Measurements from ENCODE around the gene DNMT3L.
"Not testable (repeated sequence)": the region's sequence is repeated elsewhere in the genome, so short reads cannot be mapped to it uniquely, and the experiment has no call there.

DNA sequence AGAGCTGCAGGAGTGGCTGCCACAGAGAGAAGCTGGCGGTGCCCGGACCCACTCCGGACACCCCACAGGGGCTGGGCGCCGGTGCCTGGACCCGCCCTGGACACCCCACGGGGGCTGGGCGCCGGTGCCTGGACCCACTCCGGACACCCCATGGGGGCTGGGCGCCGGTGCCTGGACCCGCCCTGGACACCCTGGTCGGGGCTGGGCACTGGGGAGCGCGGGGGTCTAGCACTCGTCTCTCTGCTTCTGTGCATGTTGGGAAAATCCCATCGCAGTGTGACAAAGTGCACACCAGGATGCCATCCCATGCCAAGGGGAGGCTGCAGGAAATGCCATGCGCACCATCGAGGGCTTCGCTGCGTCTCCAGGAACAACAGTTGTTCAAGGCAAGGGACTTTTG lies 32.1 kb downstream of the DNMT3L start:
- TF ChIP-seq, protein P1, sequence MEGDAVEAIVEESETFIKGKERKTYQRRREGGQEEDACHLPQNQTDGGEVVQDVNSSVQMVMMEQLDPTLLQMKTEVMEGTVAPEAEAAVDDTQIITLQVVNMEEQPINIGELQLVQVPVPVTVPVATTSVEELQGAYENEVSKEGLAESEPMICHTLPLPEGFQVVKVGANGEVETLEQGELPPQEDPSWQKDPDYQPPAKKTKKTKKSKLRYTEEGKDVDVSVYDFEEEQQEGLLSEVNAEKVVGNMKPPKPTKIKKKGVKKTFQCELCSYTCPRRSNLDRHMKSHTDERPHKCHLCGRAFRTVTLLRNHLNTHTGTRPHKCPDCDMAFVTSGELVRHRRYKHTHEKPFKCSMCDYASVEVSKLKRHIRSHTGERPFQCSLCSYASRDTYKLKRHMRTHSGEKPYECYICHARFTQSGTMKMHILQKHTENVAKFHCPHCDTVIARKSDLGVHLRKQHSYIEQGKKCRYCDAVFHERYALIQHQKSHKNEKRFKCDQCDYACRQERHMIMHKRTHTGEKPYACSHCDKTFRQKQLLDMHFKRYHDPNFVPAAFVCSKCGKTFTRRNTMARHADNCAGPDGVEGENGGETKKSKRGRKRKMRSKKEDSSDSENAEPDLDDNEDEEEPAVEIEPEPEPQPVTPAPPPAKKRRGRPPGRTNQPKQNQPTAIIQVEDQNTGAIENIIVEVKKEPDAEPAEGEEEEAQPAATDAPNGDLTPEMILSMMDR (conservative IDR thresholded peaks at IDR 0.05; ENCODE audit: low read depth in 2 of 2), result not testable (repeated sequence)
- TF ChIP-seq CREB1 (CRISPR knock-in tag; IDR thresholded peaks at IDR 0.05; ENCODE audit: low read depth); POLR2AphosphoS5 (IDR thresholded peaks at IDR 0.05; ENCODE audit: low read depth); JUNB (IDR thresholded peaks at IDR 0.05; ENCODE audit: unreplicated experiment); EZH2 (IDR thresholded peaks at IDR 0.05; ENCODE audit: low read depth, unreplicated experiment); EZH2phosphoT487 (IDR thresholded peaks at IDR 0.05; ENCODE audit: unreplicated experiment); ZNF114 (CRISPR knock-in tag; IDR thresholded peaks at IDR 0.05); REST (IDR thresholded peaks at IDR 0.05; ENCODE audit: unreplicated experiment); NANOG (IDR thresholded peaks at IDR 0.05; ENCODE audit: borderline replicate concordance); STAT1 (IDR thresholded peaks at IDR 0.05; ENCODE audit: unreplicated experiment): not testable (repeated sequence)
- TF ChIP-seq, protein P2, sequence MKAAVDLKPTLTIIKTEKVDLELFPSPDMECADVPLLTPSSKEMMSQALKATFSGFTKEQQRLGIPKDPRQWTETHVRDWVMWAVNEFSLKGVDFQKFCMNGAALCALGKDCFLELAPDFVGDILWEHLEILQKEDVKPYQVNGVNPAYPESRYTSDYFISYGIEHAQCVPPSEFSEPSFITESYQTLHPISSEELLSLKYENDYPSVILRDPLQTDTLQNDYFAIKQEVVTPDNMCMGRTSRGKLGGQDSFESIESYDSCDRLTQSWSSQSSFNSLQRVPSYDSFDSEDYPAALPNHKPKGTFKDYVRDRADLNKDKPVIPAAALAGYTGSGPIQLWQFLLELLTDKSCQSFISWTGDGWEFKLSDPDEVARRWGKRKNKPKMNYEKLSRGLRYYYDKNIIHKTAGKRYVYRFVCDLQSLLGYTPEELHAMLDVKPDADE (IDR thresholded peaks at IDR 0.05), result not testable (repeated sequence)

All from GM23338 (cell line).